HepG2 (cell line): ENCODE results near the gene ZNFX1. TPM values are rescaled to one million over a fixed set of nuclear protein-coding genes. Genes with fewer than 3 reads are reported as not detected.

Experiments used
- ATF4 ChIP-seq, 2 experiments: fragments of 450-650 bp in 1 of 2; sonication (generic) in 1 of 2; formaldehyde crosslinking; IDR thresholded peaks; 2 replicates each; pipeline versions ENCODE4 v1.5.0 to v1.8.0; 2020 to 2022; ENCODE audit warnings: mild to moderate bottlenecking in 1 of 2, missing genetic modification reagents in 1 of 2
- CCDC6 ChIP-seq: sonication (generic); formaldehyde crosslinking; IDR thresholded peaks from 2 replicates; pipeline ENCODE4 v1.8.1; 2022; ENCODE audit warnings: mild to moderate bottlenecking, missing genetic modification reagents, moderate library complexity
- CEBPB ChIP-seq: IDR thresholded peaks from 2 replicates; pipeline ENCODE4 v1.6.1; 2011; ENCODE audit warnings: low read depth, low read length, improper control_type of control experiment, borderline replicate concordance
- DR1 ChIP-seq: sonication (generic); formaldehyde crosslinking; IDR thresholded peaks from 2 replicates; pipeline ENCODE4 v1.8.0; 2021; ENCODE audit warnings: mild to moderate bottlenecking, missing genetic modification reagents, inconsistent platforms
- IRX3 ChIP-seq: sonication (generic); formaldehyde crosslinking; IDR thresholded peaks from 2 replicates; pipeline ENCODE4 v1.8.1; 2023; ENCODE audit warnings: mild to moderate bottlenecking, low read depth, missing genetic modification reagents, borderline replicate concordance
- JUN ChIP-seq: sonication (generic); formaldehyde crosslinking; IDR thresholded peaks from 2 replicates; pipeline ENCODE4 v1.4.0; 2020; ENCODE audit warnings: mild to moderate bottlenecking, missing genetic modification reagents
- KDM1A ChIP-seq: IDR thresholded peaks from 2 replicates; pipeline ENCODE4 v1.6.1; 2016; ENCODE audit warnings: missing compliant biosample characterization
- NFATC3 ChIP-seq: sonication (generic); formaldehyde crosslinking; IDR thresholded peaks from 2 replicates; pipeline ENCODE4 v1.5.1; 2020; ENCODE audit warnings: mild to moderate bottlenecking, missing genetic modification reagents
- NFKBIZ ChIP-seq: IDR thresholded peaks from 2 replicates; pipeline ENCODE4 v1.6.1; 2018; ENCODE audit warnings: missing genetic modification reagents, missing compliant biosample characterization
- NR2C2 ChIP-seq: sonication (generic); formaldehyde crosslinking; IDR thresholded peaks from 2 replicates; pipeline ENCODE4 v1.4.0; 2020; ENCODE audit warnings: missing genetic modification reagents, mild to moderate bottlenecking, moderate library complexity, borderline replicate concordance
- POLR2A ChIP-seq, 2 experiments: IDR thresholded peaks; 2 replicates each; pipeline ENCODE4 v1.6.1; 2011; ENCODE audit warnings: low read depth in 2 of 2, low read length in 2 of 2, mild to moderate bottlenecking in 1 of 2, moderate library complexity in 1 of 2; ENCODE audit not compliant: insufficient read depth in 1 of 2
- POLR2AphosphoS5 ChIP-seq: IDR thresholded peaks from 2 replicates; pipeline ENCODE4 v1.6.1; 2012; ENCODE audit warnings: low read depth, low read length
- POLR2G ChIP-seq: fragments of 200-400 bp; formaldehyde crosslinking; IDR thresholded peaks from 2 replicates; pipeline ENCODE4 v1.6.1; 2018; ENCODE audit warnings: mild to moderate bottlenecking, low read depth, low read length, moderate library complexity
- PRMT3 ChIP-seq: sonication (generic); formaldehyde crosslinking; IDR thresholded peaks from 2 replicates; pipeline ENCODE4 v1.8.1; 2022; ENCODE audit warnings: low read depth, mild to moderate bottlenecking, moderate library complexity, missing genetic modification reagents, borderline replicate concordance
- PRPF4 ChIP-seq: fragments of 200-400 bp; formaldehyde crosslinking; IDR thresholded peaks from 2 replicates; pipeline ENCODE4 v1.6.1; 2016; ENCODE audit warnings: low read length, low read depth; ENCODE audit not compliant: poor library complexity, severe bottlenecking
- RBFOX2 ChIP-seq: fragments of 200-400 bp; formaldehyde crosslinking; IDR thresholded peaks from 2 replicates; pipeline ENCODE4 v1.6.1; 2017; ENCODE audit warnings: low read depth, mild to moderate bottlenecking, low read length
- RBM22 ChIP-seq: fragments of 200-400 bp; formaldehyde crosslinking; optimal IDR thresholded peaks from 2 replicates; pipeline ENCODE3; 2017; ENCODE audit warnings: mild to moderate bottlenecking, low read length, moderate library complexity
- SRSF4 ChIP-seq: fragments of 200-400 bp; formaldehyde crosslinking; IDR thresholded peaks from one replicate; pipeline ENCODE4 v1.6.1; 2018; ENCODE audit warnings: mild to moderate bottlenecking, low read depth, low read length, moderate library complexity; ENCODE audit not compliant: poor library complexity, severe bottlenecking
- TCF7L2 ChIP-seq: IDR thresholded peaks from 2 replicates; pipeline ENCODE4 v1.6.1; 2011; ENCODE audit warnings: mild to moderate bottlenecking, low read depth, low read length, moderate library complexity
- TMF1 ChIP-seq: sonication (generic); formaldehyde crosslinking; IDR thresholded peaks from 2 replicates; pipeline ENCODE4 v1.8.1; 2022; ENCODE audit warnings: low read depth, missing genetic modification reagents
- ZNF335 ChIP-seq: sonication (generic); formaldehyde crosslinking; IDR thresholded peaks from 2 replicates; pipeline ENCODE4 v1.4.0; 2020; ENCODE audit warnings: missing genetic modification reagents
- ZNF615 ChIP-seq: sonication (generic); formaldehyde crosslinking; IDR thresholded peaks from 2 replicates; pipeline ENCODE4 v1.5.0; 2020; ENCODE audit warnings: mild to moderate bottlenecking, missing genetic modification reagents, borderline replicate concordance
- ZNF781 ChIP-seq: sonication (generic); formaldehyde crosslinking; IDR thresholded peaks from 2 replicates; pipeline ENCODE4 v1.5.1; 2020; ENCODE audit warnings: borderline replicate concordance, mild to moderate bottlenecking, missing genetic modification reagents; ENCODE audit errors: not compliant biosample characterization
- polyA plus RNA-seq, 8 experiments: library from polyadenylated mRNA; depleted of rRNA in 3 of 8; stranded (reverse) in 7 of 8; unstranded in 1 of 8; fragments of >200 nt; fragmentation: Illumina TruSeq in 4 of 8; extraction: Trizol in 4 of 8; gene quantifications; 2 replicates each; pipeline versions ENCODE4 v1.2.1 to v1.2.3, GENCODE V29; 2011 to 2016; ENCODE audit warnings: low read depth in 4 of 8, missing spikeins in 1 of 8, mixed read lengths in 1 of 8; ENCODE audit not compliant: insufficient read depth in 1 of 8
- total RNA-seq, 5 experiments: library from RNA; depleted of rRNA; stranded (reverse); fragments of >200 nt; fragmentation: Illumina TruSeq; extraction: Trizol; gene quantifications; 2 replicates each; pipeline ENCODE4 v1.2.3, GENCODE V29; 2016; ENCODE audit warnings: low read depth in 1 of 5
- TF ChIP-seq, protein P1 (sequence below): sonication (generic); formaldehyde crosslinking; IDR thresholded peaks from 2 replicates; pipeline ENCODE4 v1.4.0; 2020; ENCODE audit warnings: mild to moderate bottlenecking, missing genetic modification reagents, borderline replicate concordance

ZNFX1 gene
- total and polyA plus RNA-seq, 2 of the 13 experiments (the other 11 are each of a cell fraction or from before 2014, with no cell fraction given), result 2.9 to 11.1 TPM

GRCh38 chr20:49288784-49289696 is 11.2 kb upstream of the ZNFX1 start (continued):
- TF ChIP-seq, protein P1, sequence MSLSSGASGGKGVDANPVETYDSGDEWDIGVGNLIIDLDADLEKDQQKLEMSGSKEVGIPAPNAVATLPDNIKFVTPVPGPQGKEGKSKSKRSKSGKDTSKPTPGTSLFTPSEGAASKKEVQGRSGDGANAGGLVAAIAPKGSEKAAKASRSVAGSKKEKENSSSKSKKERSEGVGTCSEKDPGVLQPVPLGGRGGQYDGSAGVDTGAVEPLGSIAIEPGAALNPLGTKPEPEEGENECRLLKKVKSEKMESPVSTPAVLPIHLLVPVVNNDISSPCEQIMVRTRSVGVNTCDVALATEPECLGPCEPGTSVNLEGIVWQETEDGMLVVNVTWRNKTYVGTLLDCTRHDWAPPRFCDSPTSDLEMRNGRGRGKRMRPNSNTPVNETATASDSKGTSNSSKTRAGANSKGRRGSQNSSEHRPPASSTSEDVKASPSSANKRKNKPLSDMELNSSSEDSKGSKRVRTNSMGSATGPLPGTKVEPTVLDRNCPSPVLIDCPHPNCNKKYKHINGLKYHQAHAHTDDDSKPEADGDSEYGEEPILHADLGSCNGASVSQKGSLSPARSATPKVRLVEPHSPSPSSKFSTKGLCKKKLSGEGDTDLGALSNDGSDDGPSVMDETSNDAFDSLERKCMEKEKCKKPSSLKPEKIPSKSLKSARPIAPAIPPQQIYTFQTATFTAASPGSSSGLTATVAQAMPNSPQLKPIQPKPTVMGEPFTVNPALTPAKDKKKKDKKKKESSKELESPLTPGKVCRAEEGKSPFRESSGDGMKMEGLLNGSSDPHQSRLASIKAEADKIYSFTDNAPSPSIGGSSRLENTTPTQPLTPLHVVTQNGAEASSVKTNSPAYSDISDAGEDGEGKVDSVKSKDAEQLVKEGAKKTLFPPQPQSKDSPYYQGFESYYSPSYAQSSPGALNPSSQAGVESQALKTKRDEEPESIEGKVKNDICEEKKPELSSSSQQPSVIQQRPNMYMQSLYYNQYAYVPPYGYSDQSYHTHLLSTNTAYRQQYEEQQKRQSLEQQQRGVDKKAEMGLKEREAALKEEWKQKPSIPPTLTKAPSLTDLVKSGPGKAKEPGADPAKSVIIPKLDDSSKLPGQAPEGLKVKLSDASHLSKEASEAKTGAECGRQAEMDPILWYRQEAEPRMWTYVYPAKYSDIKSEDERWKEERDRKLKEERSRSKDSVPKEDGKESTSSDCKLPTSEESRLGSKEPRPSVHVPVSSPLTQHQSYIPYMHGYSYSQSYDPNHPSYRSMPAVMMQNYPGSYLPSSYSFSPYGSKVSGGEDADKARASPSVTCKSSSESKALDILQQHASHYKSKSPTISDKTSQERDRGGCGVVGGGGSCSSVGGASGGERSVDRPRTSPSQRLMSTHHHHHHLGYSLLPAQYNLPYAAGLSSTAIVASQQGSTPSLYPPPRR, result no peak
- TF ChIP-seq ATF4 (CRISPR knock-in tag; IDR thresholded peaks at IDR 0.05), result peak in 1 of 2 experiments; percentile 84; a peak in 2 of 4 replicates
- TF ChIP-seq DR1 (CRISPR knock-in tag), result 0 out of 2 replicates have a peak, but pooled peaks have one; percentile 19
- TF ChIP-seq PRPF4, result peak; percentile 26
- no peak for TF ChIP-seq IRX3
- peak; percentile 53 to 77; a peak in 3 of 4 replicates for TF ChIP-seq POLR2A (IDR thresholded peaks at IDR 0.05; ENCODE audit: insufficient read depth in 1 of 2, low read depth in 2 of 2, low read length in 2 of 2)
- peak; percentile 25; the same call in 1 of the 2 replicates for TF ChIP-seq NR2C2
- 0 out of 2 replicates have a peak, but pooled peaks have one; percentile 55 for TF ChIP-seq PRMT3
- TF ChIP-seq NFKBIZ, result no peak
- no peak for TF ChIP-seq TCF7L2
- 0 out of 2 replicates have a peak, but pooled peaks have one; percentile 9 for TF ChIP-seq TMF1 (CRISPR knock-in tag)
- peak; percentile 27 for TF ChIP-seq SRSF4
- TF ChIP-seq KDM1A, result no peak
- TF ChIP-seq NFATC3 (CRISPR knock-in tag), result 0 out of 2 replicates have a peak, but pooled peaks have one; percentile 54
- TF ChIP-seq ZNF335, result no peak
- peak; percentile 98 for TF ChIP-seq RBM22
- peak; percentile 72 for TF ChIP-seq POLR2G
- no peak for TF ChIP-seq JUN
- TF ChIP-seq POLR2AphosphoS5, result peak; percentile 67
- TF ChIP-seq ZNF781 (CRISPR knock-in tag), result no peak
- TF ChIP-seq CCDC6 (CRISPR knock-in tag), result 0 out of 2 replicates have a peak, but pooled peaks have one; percentile 40
- TF ChIP-seq CEBPB, result no peak
- 0 out of 2 replicates have a peak, but pooled peaks have one; percentile 37 for TF ChIP-seq ZNF615 (CRISPR knock-in tag)
- TF ChIP-seq RBFOX2, result peak; percentile 88
